ENCODE results near the gene SPECC1L. TPM values are rescaled to one million over a fixed set of nuclear protein-coding genes. Genes with fewer than 3 reads are reported as not detected.

The SPECC1L gene, protein sequence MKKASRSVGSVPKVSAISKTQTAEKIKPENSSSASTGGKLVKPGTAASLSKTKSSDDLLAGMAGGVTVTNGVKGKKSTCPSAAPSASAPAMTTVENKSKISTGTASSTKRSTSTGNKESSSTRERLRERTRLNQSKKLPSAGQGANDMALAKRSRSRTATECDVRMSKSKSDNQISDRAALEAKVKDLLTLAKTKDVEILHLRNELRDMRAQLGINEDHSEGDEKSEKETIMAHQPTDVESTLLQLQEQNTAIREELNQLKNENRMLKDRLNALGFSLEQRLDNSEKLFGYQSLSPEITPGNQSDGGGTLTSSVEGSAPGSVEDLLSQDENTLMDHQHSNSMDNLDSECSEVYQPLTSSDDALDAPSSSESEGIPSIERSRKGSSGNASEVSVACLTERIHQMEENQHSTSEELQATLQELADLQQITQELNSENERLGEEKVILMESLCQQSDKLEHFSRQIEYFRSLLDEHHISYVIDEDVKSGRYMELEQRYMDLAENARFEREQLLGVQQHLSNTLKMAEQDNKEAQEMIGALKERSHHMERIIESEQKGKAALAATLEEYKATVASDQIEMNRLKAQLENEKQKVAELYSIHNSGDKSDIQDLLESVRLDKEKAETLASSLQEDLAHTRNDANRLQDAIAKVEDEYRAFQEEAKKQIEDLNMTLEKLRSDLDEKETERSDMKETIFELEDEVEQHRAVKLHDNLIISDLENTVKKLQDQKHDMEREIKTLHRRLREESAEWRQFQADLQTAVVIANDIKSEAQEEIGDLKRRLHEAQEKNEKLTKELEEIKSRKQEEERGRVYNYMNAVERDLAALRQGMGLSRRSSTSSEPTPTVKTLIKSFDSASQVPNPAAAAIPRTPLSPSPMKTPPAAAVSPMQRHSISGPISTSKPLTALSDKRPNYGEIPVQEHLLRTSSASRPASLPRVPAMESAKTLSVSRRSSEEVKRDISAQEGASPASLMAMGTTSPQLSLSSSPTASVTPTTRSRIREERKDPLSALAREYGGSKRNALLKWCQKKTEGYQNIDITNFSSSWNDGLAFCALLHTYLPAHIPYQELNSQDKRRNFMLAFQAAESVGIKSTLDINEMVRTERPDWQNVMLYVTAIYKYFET
- total RNA-seq (29.6 TPM), polyA plus RNA-seq (ENCODE audit: insufficient read depth in 1 of 8, insufficient read length in 8 of 8, low replicate concordance in 1 of 8) (10 to 100 TPM; 20.4 to 30.4 (median 25.1) TPM)
- long read RNA-seq, donor 1, full-length matches to known transcripts: 3 of 3 reads
- long read RNA-seq, donor 1, partial matches to known transcripts: 0 of 3 reads
- long read RNA-seq, donor 1, other reads (novel, unspliced or antisense): 0 of 3 reads
- long read RNA-seq, donor 2: 0 reads
- long read RNA-seq, donor 3, full-length matches to known transcripts: 2 of 12 reads
- long read RNA-seq, donor 3, partial matches to known transcripts: 10 of 12 reads
- long read RNA-seq, donor 3, other reads (novel, unspliced or antisense): 0 of 12 reads
- long read RNA-seq, donor 4, full-length matches to known transcripts: 1 of 1 reads
- long read RNA-seq, donor 4, partial matches to known transcripts: 0 of 1 reads
- long read RNA-seq, donor 4, other reads (novel, unspliced or antisense): 0 of 1 reads
- long read RNA-seq, donor 5, full-length matches to known transcripts: 6 of 12 reads
- long read RNA-seq, donor 5, partial matches to known transcripts: 6 of 12 reads
- long read RNA-seq, donor 5, other reads (novel, unspliced or antisense): 0 of 12 reads
- long read RNA-seq, donor 6, full-length matches to known transcripts: 1 of 7 reads
- long read RNA-seq, donor 6, partial matches to known transcripts: 6 of 7 reads
- long read RNA-seq, donor 6, other reads (novel, unspliced or antisense): 0 of 7 reads
- long read RNA-seq, donor 7, full-length matches to known transcripts: 2 of 30 reads
- long read RNA-seq, donor 7, partial matches to known transcripts: 28 of 30 reads
- long read RNA-seq, donor 7, other reads (novel, unspliced or antisense): 0 of 30 reads
- long read RNA-seq, donor 8, full-length matches to known transcripts: 3 of 8 reads
- long read RNA-seq, donor 8, partial matches to known transcripts: 5 of 8 reads
- long read RNA-seq, donor 8, other reads (novel, unspliced or antisense): 0 of 8 reads
- long read RNA-seq, donor 9: 0 reads
- long read RNA-seq, donor 10, partial matches to known transcripts: 0 of 2 reads
- long read RNA-seq, donor 10, other reads (novel, unspliced or antisense): 0 of 2 reads
- long read RNA-seq, donor 11, full-length matches to known transcripts: 2 of 2 reads
- long read RNA-seq, donor 11, partial matches to known transcripts: 0 of 2 reads
- long read RNA-seq, donor 11, other reads (novel, unspliced or antisense): 0 of 2 reads

DNA sequence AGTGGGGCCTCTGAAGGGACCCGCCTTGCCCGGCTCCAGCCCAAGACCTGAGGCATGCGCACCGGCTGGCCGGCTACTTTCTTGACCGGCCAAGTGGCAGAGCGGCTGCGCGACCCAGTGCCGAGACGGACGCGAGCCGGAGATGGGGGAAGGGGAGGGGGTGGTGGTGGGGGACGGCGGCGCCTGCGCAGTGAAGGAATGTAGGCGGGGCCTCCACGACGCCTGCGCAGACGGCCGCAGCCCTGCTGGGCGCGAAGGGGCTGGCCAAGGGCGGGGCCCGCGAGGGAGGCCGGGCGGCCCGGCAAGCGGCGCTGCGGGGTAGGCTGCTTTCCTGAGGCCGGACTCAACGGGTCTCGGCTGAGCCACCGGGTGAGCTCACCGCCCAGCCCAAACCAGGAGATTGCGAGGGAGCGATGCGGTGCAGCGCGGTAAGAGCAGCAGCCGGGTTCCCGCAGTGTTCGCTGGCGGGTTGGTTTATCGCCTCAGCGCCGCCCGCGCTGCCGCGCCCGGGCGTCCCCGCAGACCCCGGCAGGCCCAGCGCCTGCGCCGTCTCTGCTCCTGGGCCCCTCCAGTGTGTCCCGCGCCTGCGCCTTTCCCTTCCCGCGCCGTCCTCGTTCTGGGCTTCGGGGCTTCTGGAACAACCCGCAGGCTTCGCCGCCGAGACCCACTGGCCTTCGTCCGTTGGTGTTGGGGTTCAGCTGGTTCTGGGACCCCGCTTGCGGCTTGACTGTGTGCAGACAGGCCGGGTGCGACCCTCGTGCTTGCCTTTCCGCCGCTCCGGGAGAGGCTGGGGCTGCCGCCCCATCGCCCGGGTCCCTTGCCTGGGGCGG lies at the start of gene SPECC1L:
Gene SPECC1L, plus strand, starts transcription at position 276 of the 830 bp plus-strand sequence. CDS start 31,401 bp downstream, outside the sequence.
- peak; percentile 97 for DNase-seq
- no peaks in the 10 kb centered on the region for H3K36me3 ChIP-seq (ENCODE audit: control insufficient read depth, insufficient read depth, low read length)
- under 1% methylated on average over 81 of the region's 89 CpGs for WGBS (ENCODE audit: insufficient coverage)
- peak within 1 kb of the TSS; percentile 98 for H3K4me3 ChIP-seq (ENCODE audit: low read length)
- peaks cover 16% of the 10 kb centered on the region for H3K4me1 ChIP-seq (ENCODE audit: control insufficient read depth, insufficient read depth, low read length)
- no peaks in the 10 kb centered on the region for H3K27me3 ChIP-seq (ENCODE audit: control insufficient read depth, insufficient read depth, low read length)
- H3K9me3 ChIP-seq (replicated peaks; ENCODE audit: control insufficient read depth, low read depth, low read length): no peaks in the 10 kb centered on the region
- peak within 1 kb of the TSS; percentile 98 for H3K27ac ChIP-seq (ENCODE audit: low read length)

DNA sequence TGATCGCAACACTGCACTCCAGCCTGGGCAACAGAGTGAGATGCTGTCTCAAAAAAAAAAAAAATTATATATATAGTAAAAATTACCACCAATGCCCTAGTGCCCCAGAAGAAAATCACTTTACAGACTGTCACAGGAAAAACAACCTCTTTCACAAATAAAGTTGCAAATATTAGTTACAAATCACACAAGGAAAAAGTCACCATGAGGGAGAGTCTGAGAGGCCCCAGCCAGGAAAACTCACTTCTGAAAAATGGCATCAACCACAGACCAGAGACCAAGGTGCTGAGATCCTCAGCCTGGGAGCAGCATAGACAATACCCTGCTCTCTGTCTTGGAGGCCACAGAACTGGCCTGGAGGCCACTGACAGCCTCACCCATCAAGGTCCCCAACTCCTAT lies 46.2 kb upstream of the SPECC1L start:
- Histone ChIP-seq H3K4me1 (ENCODE audit: control insufficient read depth, insufficient read depth, low read length) (no peaks in the 10 kb centered on the region), H3K36me3 (ENCODE audit: control insufficient read depth, insufficient read depth, low read length) (peaks cover 17% of the 10 kb centered on the region), H3K9me3 (replicated peaks; ENCODE audit: control insufficient read depth, low read depth, low read length) (peaks cover 11% of the 10 kb centered on the region), H3K4me3 (ENCODE audit: low read length) (no peak overlapping the region), H3K27ac (ENCODE audit: low read length) (no peak overlapping the region), H3K27me3 (ENCODE audit: control insufficient read depth, insufficient read depth, low read length) (no peaks in the 10 kb centered on the region)
- no peak for DNase-seq
- no CpG with 5 or more reads among the region's 1 CpG for WGBS (ENCODE audit: insufficient coverage)

DNA sequence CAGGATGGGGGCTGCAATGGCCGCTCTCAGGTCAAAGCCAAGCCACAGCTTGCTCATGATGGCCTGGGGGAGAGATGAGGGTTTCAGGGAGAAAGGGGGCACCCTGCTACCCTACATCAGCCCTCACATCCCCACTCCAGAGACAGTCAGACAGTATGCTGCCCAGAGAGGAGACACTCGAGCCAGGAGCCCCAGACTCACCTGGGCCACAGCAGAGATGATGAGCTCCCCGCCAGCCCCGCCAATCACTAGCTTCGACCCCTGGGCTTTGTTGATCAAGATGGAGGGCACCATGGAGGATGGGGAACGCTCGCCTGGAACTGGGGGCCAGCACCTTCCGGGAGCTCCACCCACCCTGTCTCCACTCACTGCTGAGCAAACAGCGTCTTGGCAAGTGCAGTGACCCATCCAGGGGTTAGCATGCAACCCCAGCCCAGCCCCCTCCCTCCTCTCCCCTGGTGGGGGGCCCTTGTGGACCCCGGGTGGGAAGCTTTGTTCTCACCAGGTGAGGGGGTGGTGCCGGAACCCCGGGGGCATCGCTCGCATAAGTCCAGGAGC lies 45.5 kb upstream of the SPECC1L start:
- WGBS (ENCODE audit: insufficient coverage): 96% methylated on average over 4 of the region's 14 CpGs
- H3K27ac ChIP-seq (ENCODE audit: low read length): no peak overlapping the region
- peaks cover 11% of the 10 kb centered on the region for H3K9me3 ChIP-seq (replicated peaks; ENCODE audit: control insufficient read depth, low read depth, low read length)
- no peak for DNase-seq
- H3K4me1 ChIP-seq (ENCODE audit: control insufficient read depth, insufficient read depth, low read length): no peaks in the 10 kb centered on the region
- peaks cover 10% of the 10 kb centered on the region for H3K36me3 ChIP-seq (ENCODE audit: control insufficient read depth, insufficient read depth, low read length)
- H3K27me3 ChIP-seq (ENCODE audit: control insufficient read depth, insufficient read depth, low read length): no peaks in the 10 kb centered on the region
- H3K4me3 ChIP-seq (ENCODE audit: low read length): no peak overlapping the region

DNA sequence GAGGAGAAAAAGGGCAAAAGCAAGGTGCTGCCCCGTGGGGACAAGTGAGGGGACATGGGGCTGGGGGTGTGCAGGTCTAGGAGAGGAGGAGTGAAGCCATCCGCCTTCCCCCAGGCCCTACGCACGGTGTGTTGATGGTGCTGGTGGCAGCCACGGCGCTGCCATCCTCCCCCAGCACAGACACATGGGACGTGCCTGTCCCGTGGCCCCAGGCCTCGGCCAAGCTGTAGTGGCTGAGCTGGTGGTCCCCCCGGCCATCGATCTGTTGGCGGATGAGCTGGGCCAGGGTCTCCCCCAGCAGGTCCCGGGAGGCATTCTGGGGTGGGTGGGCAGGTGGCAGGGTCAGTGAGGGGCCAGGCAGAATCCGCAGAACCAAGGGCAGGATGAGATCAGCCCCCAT lies 44.7 kb upstream of the SPECC1L start:
- 88% methylated on average over 7 of the region's 14 CpGs for WGBS (ENCODE audit: insufficient coverage)
- Histone ChIP-seq H3K9me3 (replicated peaks; ENCODE audit: control insufficient read depth, low read depth, low read length) (peaks cover 11% of the 10 kb centered on the region), H3K4me3 (ENCODE audit: low read length) (no peak overlapping the region), H3K4me1 (ENCODE audit: control insufficient read depth, insufficient read depth, low read length) (no peaks in the 10 kb centered on the region), H3K36me3 (ENCODE audit: control insufficient read depth, insufficient read depth, low read length) (peaks cover 8% of the 10 kb centered on the region), H3K27me3 (ENCODE audit: control insufficient read depth, insufficient read depth, low read length) (no peaks in the 10 kb centered on the region), H3K27ac (ENCODE audit: low read length) (no peak overlapping the region)
- no peak for DNase-seq

DNA sequence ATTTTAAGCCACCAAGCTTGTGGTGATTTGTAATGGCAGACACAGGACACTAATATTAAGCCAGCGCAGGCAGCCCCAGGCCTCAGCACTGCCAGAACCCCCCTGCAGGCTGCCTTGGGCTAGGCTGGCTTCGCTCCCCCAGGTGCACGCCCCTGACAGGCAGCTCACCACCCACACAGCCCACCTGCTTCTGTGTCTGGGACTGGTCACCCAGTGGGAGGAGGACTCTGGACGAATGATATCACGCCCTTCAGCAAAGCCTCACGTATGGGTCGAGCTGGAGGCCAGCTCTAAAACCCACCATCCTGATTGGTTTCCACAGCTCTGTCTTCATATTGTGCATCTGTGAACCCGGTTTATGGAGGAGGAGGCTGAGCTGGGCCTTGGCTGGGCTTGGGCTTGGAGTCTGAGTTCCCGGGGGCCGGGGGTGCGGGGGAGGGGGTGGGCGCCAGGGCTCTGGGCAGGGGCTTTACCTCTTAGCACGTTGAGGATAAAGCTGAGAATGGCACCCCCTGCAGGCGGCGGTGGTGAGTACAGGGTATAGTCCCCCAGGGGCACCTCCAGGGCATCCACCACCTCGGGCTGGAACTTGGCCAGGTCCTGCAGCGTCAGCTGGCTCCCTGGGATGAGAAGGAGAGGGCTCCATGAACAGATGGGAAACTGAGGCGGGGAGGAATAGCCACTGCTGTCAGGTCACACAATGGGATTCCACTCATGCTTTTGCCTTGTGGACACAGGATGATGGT lies 39.5 kb upstream of the SPECC1L start:
- no peaks in the 10 kb centered on the region for H3K4me1 ChIP-seq (ENCODE audit: control insufficient read depth, insufficient read depth, low read length)
- peaks cover 2% of the 10 kb centered on the region for H3K36me3 ChIP-seq (ENCODE audit: control insufficient read depth, insufficient read depth, low read length)
- H3K27ac ChIP-seq (ENCODE audit: low read length): no peak overlapping the region
- no peaks in the 10 kb centered on the region for H3K27me3 ChIP-seq (ENCODE audit: control insufficient read depth, insufficient read depth, low read length)
- WGBS (ENCODE audit: insufficient coverage): 70% methylated on average over 8 of the region's 18 CpGs
- H3K9me3 ChIP-seq (replicated peaks; ENCODE audit: control insufficient read depth, low read depth, low read length): peaks cover 2% of the 10 kb centered on the region
- H3K4me3 ChIP-seq (ENCODE audit: low read length): no peak overlapping the region
- DNase-seq: no peak

DNA sequence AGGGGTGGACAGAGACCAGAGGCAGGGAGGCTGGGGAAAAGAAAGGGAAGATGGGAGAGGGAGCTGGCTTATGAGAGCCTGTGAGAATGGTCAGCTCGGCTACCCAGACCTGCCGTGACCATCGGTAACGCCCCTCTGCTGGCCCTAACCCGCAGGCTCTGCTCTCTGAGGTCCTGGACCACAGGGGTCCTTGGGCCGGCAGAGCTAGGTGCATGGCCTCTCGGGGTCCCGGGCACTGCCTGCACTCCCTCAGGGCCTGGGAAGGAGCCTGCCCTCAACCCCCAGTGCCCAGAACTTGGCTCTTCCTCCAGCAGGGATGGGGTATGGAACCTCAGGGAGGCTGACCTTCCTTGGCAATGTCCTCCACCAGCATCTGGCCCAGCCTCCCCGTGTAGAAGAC lies 38.9 kb upstream of the SPECC1L start:
- H3K4me3 ChIP-seq (ENCODE audit: low read length): no peak overlapping the region
- no peak overlapping the region for H3K27ac ChIP-seq (ENCODE audit: low read length)
- no peaks in the 10 kb centered on the region for H3K27me3 ChIP-seq (ENCODE audit: control insufficient read depth, insufficient read depth, low read length)
- no peak for DNase-seq
- 89% methylated on average over 9 of the region's 9 CpGs for WGBS (ENCODE audit: insufficient coverage)
- no peaks in the 10 kb centered on the region for H3K4me1 ChIP-seq (ENCODE audit: control insufficient read depth, insufficient read depth, low read length)
- peaks cover 2% of the 10 kb centered on the region for H3K9me3 ChIP-seq (replicated peaks; ENCODE audit: control insufficient read depth, low read depth, low read length)
- H3K36me3 ChIP-seq (ENCODE audit: control insufficient read depth, insufficient read depth, low read length): no peaks in the 10 kb centered on the region

DNA sequence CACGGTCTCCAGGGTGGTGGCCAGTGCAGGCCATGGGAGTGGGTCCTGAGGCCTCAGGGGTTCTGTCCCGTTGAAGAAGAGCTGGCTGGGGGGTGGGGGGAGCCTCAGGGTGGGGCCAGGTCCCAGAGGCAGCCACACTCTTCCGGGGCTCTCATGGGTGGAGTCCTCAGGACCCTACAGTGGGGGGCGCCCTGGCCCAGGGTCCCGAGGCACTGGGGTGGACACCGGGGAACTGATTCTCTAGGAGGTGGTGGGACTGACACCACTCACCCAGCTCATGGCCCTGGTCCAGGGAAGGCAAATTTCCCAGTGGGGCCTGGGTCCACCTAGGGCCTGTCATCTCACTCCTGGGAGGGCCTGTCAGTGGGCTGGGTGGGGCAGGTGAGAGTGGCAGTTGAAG lies 38.5 kb upstream of the SPECC1L start:
- peaks cover 2% of the 10 kb centered on the region for H3K9me3 ChIP-seq (replicated peaks; ENCODE audit: control insufficient read depth, low read depth, low read length)
- no peak for DNase-seq
- H3K4me3 ChIP-seq (ENCODE audit: low read length): no peak overlapping the region
- H3K36me3 ChIP-seq (ENCODE audit: control insufficient read depth, insufficient read depth, low read length): no peaks in the 10 kb centered on the region
- no peaks in the 10 kb centered on the region for H3K27me3 ChIP-seq (ENCODE audit: control insufficient read depth, insufficient read depth, low read length)
- no peaks in the 10 kb centered on the region for H3K4me1 ChIP-seq (ENCODE audit: control insufficient read depth, insufficient read depth, low read length)
- no peak overlapping the region for H3K27ac ChIP-seq (ENCODE audit: low read length)
- 98% methylated on average over 5 of the region's 6 CpGs for WGBS (ENCODE audit: insufficient coverage)

Data from muscle of leg (tissue), 16 donors.